GM03348 (cell line): ENCODE results near the gene GPATCH8.
"Not testable (repeated sequence)": the region's sequence is repeated elsewhere in the genome, so short reads cannot be mapped to it uniquely, and the experiment has no call there.

Experiments used
- DNase-seq: peaks from one replicate; pipeline ENCODE4 v3.0.0; 2012; ENCODE audit warnings: low spot score

Gene GPATCH8

DNA sequence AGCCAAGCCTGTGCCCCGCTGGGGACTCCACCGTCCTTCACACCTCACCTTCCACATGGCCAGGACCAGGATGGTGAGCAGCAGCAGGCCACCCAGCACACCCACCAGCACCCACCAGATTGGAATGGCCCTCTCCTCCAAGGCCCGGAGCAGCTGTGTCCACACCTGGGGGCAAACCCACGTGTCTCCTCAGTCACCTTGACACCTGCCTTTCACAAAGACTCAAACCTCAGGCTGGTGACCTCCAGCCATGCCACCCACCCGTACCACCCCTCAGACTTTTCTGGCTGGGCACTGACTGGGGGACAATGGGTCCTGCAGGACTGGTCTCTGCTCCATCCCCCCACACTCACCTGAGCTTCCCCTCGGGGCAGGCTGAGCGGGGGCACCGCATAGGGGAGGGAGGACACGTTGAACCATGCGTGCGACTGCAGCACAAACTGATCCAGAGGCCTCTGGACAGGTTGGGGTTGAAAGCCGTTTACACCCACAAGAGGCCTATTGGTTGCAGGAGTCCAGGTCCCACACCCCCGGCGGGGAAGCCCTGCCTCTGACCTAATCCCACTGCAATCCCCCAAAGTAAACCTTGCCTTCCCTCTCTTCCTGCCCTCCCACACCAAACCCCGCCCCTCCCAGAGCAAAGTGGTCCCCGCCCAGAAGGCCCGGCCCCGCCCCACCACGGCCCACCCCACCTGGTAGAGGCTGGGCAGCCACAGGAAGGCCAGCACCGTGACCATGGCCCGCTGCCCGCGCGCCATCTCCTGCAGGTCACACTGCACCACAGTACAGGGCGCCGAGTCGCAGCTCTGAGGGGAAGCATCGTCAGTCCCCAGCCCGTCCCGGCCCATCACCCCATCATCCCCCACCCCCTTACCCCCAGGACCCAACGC lies 128.7 kb downstream of the GPATCH8 start:
- DNase-seq, result no peak

DNA sequence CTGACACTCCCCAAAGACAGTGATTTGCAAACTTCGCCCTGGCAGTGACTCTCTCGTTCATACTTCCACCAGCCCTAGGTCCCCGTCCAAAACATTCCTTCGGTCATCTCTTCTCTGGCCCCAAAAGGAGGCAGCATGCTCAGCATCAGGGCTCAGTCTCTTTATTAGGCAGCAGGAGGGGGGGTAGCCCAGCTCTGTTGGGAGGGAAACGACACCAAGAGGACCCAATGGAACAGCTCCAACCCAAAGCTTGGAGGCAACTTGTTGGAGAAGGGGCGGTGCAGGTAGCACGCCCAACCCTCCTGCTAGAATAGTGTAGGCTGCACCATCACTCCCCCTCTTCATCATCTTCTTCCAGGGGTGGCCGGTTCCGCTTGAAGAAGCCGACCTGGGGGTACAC lies 131.2 kb downstream of the GPATCH8 start:
- DNase-seq, result no peak

DNA sequence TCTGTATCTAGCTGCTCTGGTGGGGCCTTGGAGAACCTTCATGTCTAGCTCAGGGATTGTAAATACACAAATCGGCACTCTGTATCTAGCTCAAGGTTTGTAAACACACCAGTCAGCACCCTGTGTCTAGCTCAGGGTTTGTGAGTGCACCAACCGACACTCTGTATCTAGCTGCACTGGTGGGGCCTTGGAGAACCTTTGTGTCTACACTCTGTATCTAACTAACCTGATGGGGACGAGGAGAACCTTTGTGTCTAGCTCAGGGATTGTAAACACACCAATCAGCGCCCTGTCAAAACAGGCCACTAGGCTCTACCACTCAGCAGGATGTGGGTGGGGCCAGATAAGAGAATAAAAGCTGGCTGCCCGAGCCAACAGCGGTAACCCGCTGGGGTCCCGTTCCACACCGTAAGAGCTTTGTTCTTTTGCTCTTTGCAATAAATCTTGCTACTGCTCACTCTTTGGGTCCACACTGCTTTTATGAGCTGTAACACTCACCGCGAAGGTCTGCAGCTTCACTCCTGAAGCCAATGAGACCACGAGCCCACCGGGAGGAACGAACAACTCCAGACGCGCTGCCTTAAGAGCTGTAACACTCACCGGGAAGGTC lies 133.7 kb downstream of the GPATCH8 start:
- DNase-seq, result not testable (repeated sequence)

DNA sequence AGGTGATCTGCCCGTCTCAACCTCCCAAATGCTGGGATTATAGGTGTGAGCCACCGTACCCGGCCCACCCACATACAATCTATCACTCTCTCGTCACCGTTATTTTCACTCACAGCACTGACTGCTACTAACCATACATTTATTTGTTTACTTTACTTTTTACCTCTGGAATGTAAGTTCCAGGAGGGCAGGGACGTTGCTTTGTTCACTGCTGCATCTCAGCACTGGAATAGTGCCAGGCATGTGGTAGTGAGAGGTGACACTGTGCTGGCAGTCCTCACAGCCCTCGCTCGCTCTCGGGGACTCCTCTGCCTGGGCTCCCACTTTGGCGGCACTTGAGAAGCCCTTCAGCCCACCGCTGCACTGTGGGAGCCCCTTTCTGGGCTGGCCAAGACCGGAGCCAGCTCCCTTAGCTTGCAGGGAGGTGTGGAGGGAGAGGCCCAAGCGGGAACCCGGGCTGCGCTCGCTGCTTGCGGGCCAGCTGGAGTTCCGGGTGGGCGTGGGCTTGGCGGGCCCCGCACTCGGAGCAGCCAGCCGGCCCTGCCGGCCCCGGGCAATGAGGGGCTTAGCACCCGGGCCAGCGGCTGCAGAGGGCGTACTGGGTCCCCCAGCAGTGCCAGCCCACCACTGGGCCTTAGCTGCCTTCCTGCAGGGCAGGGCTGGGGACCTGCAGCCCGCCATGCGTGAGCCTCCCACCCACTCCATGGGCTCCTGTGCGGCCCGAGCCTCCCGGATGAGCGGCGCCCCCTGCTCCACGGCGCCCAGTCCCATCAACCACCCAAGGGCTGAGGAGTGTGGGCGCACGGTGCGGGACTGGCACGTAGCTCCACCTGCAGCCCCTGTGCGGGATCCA lies 134.6 kb downstream of the GPATCH8 start:
- DNase-seq, result not testable (repeated sequence)

DNA sequence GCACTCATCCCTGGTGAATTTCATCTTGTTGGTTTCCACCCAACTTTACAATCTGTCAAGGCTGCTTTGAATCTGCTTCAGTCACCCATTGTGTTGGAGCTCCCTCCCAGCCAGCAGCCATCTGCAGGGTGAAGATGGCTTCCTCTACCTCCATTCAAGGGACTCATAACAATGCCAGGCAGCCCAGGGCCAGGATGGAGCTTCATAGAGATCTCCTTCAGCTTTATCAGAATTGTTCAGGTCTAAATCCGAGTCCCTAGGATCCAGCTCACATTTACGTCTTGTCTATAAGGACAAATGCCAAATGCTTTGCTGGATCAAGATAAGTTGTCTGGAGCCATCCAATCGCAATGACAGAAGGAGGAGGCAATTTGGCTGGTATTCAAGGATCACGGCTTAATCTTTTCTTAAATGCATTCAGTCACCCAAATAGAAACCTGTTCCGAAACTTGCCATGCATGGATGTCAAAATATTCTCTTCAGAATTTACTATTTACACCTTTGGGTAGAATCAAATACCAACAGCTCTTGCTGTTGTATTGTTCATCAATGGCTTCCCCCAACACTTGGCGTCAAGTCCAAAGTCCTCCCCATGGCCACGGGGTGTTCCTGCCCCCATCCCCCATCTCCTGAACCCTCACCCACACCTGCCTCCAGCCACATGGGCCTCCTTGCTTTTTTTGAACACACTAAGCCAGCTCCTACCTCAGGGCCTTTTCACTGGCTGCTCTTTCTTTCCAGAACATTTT lies 135.8 kb downstream of the GPATCH8 start:
- DNase-seq, result no peak

DNA sequence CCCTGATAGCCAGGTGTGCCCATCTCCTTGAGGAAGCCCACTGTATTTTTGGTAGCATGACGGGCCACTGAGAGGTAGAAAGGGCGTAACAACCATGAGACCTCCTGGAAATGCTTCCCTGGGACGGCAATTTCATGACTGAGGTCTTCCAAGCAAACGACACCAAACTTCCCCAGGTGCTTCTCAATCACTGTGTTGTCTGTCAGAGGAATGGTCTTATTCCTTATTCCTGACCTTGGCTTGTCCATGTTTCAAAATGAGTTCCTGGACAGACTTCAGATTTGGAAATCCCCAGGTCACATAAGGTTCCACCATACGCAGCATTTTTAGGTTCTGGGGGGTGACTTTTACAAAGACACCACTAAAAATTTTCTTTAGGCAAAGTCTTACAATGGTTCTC lies 138.2 kb downstream of the GPATCH8 start:
- not testable (repeated sequence) for DNase-seq

DNA sequence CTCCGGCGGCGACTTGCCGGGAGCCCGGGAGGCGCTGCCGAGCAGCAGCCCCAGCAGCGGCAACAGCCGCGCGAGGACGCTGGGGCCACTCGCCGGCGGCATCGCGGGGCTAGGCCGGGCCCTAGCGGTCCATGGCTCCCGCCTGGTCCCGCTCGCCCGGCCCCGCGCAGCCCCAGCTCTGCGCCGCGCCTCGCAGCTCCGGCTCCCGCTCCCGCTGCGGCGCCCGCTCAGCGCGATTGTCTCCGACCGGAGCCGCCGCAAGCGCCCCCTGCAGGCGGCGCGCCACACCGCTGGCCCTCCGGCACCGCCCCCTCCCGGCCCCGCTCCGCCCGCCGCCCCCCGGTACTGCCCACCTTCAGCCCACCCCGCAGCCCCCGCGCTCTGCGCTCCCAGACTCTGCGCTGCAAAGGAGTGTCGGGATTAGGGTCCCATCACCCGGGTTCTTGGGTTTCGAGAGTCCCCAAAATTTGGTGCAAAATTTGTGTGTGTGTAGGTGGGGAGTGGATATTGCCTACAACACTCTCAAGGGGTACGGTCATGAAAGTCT lies 139.5 kb downstream of the GPATCH8 start, which contains the start of gene FAM171A2:
TSS of gene FAM171A2 (minus strand) at position 241 of the 547 bp plus-strand sequence. CDS start at position 102, 139 bp downstream.
- peak; percentile 95 for DNase-seq

DNA sequence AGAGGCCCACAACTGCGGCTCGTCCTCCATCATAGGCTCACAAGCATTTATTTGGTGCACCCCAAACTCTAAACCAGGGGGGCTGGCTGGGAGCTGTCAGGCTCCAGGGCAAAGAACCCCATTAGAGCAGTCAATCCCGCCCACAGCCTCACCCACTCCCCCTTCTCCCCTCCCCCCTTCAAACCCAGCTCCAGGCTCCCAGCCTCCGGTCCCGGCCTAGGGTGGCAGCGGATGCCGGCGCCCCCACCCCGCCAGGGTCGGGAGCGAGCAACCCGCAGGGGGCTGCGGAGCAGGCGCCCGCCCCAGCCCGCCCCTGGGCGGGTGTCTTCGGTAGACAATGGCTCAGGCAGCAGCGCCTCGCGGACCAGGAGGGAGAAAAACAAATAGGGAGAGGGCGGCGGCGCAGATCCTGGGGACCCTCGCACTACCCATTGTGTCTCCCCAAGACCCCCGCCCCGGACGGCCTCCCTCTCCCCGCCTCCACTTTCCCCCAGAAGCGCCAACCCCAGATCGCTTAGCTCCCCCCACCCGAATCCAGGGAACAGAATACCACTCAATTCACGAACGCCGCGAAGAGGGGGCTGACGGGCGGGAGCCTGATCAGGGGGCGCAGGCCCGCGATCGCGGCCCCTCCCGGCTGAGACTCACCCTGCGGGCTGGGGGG lies 140.1 kb downstream of the GPATCH8 start:
- peak; percentile 68 for DNase-seq

DNA sequence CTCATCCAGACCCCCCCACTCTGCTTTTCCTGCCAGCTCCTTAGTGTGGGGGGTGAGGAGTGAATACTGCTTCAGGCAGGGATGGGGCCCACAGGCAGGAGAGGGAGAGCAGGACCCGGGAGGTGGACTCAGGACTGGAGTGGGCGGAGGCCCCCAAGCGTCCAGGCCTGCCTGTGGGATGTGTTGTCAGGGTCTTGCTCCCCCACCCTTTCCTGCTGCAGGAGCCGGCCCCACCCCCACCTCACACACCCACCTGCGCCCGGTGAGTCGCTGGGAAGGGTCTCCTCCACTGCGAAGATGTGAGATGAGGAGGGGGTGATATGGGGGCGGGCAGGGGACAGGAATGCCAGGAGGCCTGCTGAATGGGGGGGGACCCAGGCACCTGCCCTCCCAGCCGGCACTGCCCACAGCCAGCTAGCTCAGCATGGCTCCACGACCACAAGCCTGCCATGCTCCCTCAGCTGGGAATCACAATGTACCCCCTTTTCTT lies 140.7 kb downstream of the GPATCH8 start:
- no peak for DNase-seq

DNA sequence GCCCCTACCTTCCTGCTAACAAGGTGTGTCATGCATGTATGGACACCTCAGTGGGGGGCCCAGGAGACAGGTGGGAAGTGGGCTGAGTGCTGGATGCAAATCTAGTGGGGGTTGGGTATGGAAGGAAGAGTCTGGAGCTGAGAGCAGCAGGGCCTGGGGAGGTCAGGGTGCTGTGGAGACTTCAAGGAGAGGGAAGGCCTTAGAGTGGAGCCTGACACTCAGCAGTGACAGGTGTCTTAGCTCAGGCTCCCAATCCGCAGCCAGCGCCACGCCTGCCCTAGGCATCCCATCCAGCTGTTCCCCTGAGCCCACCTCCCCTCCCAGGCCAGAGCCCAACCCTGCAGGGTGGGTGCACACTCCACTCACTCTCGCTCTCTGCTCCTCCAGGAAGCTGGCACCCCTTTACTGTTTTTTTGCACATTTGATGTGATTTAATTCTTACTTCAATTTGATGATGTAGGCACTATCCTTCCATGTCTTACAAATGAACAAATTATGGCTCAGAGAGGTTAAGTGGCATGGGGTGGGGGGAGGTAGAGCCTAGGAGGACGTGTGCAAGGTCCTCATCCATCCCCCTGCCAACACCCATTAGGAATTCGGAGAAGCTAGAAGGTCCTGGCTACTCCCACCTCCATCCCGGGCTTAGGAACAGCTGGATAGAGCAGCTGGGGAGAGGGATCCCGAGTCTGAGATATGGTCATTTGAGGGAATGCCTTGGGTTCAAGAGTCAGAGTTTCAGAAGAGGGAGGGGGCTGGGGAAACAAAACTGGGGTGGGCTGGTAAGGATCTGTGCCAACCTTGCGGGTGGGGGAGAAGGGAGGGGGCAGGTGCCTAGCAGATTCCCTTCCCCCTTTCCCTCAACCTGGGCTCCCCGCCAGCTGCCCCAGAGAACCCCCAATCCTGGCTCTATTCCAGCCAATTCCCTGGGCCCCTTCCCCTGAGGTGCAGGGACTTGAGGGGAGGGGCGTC lies 141.6 kb downstream of the GPATCH8 start:
- DNase-seq, result no peak

DNA sequence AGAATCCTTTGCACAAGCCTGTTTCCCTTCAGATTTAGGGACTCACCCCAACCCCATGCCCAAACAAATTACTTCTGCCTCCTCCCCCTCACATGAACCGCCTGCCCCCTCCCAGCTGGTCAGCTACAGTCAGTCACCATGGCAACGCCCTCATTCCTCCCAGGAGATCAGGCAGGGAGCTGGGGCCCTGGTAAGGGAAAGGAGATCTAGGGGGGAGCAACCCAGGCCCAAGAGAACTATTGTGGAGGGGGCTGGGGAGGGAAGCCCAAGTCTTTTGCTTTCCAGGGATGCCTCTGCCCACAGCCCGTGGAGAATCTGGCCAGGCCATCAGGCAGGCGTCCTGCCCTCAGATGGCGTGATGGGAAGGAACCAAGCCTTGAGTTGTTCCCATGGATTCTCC lies 142.4 kb downstream of the GPATCH8 start:
- DNase-seq, result peak; percentile 38

DNA sequence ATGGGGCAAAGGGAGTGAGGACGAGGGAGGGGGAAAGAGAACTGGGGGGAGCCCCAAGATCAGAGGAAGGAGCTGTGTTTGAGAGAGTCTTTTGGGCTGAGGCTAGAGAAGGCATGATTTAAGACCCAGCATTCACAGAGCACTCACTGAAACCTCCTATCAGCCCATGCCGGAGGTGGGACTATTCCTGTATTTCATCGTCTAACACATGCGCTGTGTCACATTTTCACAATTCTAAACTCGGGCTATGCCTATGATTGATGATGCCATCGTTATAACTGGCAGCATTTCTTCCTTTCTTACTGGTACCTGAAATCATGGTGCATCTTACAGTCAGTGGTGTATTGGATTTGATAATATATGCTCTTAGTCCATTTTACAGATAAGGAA lies 143.1 kb downstream of the GPATCH8 start:
- no peak for DNase-seq

DNA sequence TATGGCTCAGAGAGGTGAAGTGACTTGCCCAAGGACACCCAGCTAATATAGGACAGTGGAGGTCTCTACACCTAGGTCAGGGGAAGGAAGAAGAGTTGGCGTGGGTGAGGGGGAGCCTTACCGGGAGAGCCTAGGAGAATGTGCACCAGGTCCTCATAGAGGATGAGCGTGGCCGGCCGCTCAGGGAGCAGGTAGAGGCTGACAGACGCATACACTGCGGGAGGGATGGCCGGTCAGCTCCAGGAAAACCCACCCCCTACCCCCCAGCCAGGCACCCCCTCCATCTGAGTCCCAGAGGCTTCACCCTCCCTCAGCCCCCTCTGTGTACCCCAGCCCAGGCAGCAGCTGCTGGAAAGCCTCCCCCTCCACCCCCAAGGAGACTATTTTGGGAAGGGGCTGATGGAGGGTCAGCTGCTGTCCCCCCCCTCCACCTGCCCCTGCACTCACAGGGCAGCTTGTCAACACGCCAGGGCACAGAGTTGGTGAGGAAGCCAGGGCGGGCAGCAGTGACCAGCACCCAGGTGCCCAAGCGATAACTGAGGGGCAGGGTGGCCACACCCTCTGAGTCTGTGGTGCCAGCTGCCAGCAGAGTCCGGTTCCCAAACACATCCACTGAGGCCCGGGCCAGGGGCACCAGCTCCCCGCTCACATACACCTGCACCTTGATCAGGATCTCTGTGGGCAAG lies 143.6 kb downstream of the GPATCH8 start:
- DNase-seq, result no peak

DNA sequence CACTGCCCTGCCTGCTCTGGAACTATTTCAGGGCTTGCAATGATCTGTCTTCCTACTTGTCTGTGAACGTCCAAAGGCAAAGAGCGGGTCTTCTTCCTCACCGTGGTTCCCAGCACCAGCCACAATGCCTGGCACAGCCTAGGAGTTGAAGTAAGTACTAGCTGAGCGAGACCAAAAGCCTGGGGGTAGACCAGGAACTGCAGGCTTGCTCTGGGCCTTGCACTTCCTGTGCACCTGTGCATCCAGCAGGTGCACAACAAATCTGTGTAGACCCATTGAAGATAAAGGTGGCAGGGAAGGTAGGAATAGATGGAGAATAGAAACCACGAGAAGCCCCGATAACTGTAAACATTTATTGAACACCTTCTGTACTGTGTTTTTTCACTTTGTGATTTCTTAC lies 144.2 kb downstream of the GPATCH8 start:
- no peak for DNase-seq

DNA sequence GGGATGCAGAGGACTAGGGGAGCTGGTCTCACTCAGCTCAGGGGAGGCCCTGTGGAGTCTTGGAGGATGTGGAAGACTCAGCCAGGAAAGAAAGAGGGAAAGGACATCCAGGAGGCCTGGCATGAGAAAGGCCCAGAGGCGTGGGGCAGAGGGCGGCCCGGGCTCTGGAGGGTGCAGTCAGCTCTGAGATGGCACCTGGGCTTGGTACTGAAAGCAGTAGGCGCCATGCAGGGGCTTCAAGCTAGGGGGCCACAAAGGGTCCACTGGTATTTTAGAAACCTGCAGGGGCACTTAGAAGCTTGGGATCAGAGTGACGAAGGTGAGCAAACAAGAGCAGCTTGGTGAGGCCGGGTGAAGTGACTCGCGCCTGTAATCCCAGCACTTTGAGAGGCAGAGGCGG lies 145.1 kb downstream of the GPATCH8 start:
- DNase-seq, result no peak

DNA sequence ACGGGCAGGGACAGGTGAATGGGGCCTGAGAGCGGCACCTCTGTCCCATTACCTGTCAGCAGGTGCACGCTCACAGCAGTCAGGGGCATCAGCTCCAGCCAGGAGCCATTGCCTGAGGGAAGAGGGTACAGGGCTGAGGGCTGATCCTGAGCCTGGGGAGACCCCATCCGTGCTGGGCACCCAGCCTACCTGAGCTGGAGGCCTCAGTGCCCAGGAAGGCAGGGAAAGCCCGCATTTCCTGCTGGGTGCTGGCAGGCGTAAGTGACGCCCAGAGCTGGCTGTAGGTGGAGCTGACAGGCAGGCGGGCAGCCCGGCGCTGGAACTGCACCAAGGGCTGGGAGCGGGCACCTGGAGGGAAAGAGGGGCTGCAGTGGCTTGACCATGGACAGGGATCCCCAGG lies 147.0 kb downstream of the GPATCH8 start:
- no peak for DNase-seq

DNA sequence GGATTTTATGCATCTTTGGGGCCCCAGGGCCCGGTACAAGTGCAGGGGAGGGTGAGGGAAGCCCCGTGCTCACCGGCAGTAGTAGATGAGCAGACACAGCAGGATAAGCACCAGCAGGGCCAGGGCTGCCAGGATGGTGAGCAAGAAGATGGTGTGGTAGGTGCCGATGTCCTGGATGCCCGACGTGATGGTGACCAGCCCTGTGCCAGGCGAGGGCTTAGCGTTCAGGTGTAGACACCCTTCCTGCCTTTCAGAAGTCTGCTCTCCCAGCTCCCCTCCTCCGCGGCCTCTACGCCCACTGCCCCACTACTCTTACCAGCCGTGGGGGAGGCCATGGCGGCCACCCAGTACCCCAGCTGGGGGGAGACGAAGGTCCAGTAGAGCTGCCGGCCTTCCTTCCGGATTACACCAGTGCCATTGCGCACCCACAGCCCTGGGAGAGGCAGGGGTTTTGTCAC lies 147.5 kb downstream of the GPATCH8 start:
- DNase-seq, result no peak
